NK-92 (cell line): ENCODE results near the gene DRICH1.
"Not testable (repeated sequence)": the region's sequence is repeated elsewhere in the genome, so short reads cannot be mapped to it uniquely, and the experiment has no call there.

Experiments used
- DNase-seq: peaks from one replicate; lab custom pipeline; 2025; ENCODE audit not compliant: unreplicated experiment; lab: John Stamatoyannopoulos, UW

Gene DRICH1

GRCh38 chr22:23569716-23570115, 62.4 kb downstream of the DRICH1 start:
- no peak for DNase-seq

GRCh38 chr22:23569291-23569690, 62.8 kb downstream of the DRICH1 start:
- DNase-seq: no peak

GRCh38 chr22:23566705-23567475, 65.2 kb downstream of the DRICH1 start:
- DNase-seq: no peak

GRCh38 chr22:23565915-23566704, 66.0 kb downstream of the DRICH1 start:
- DNase-seq: no peak

- DNase-seq: no peak
Measured at GRCh38 chr22:23565305-23565914, 66.7 kb downstream of the DRICH1 start.

- no peak for DNase-seq
Measured at GRCh38 chr22:23564276-23564675, 67.8 kb downstream of the DRICH1 start.

- DNase-seq: no peak
Measured at GRCh38 chr22:23563111-23563510, 69.0 kb downstream of the DRICH1 start.

- no peak for DNase-seq
Measured at GRCh38 chr22:23562186-23562585, 69.9 kb downstream of the DRICH1 start.

GRCh38 chr22:23561025-23561510, 71.1 kb downstream of the DRICH1 start:
- not testable (repeated sequence) for DNase-seq

GRCh38 chr22:23560215-23560614, 71.9 kb downstream of the DRICH1 start:
- DNase-seq: not testable (repeated sequence)
